Common myeloid progenitor, CD34-positive (primary cell): ENCODE measurements around the gene ETNK2.

Experiments used
- CTCF ChIA-PET: fragments of 350-600 bp; sonication (Branson Sonifier 250); formaldehyde crosslinking; loops from one replicate; lab custom pipeline; 2021; ENCODE audit warnings: antibody characterized with exemption; lab: Charles Lee
- POLR2A ChIA-PET: fragments of 350-600 bp; sonication (Branson Sonifier 250); formaldehyde crosslinking; loops from one replicate; lab custom pipeline; 2021; ENCODE audit warnings: antibody characterized with exemption; lab: Charles Lee
- DNase-seq, 3 donors: peaks; one replicate each; pipeline versions ENCODE4 v3.0.0 to v3.0.0-alpha.2; 2013
- H3K27ac ChIP-seq, 2 experiments: 1 replicate in 1 of 2; 2 replicates in 1 of 2; pipeline ENCODE4 v1.7.0; 2013; ENCODE audit warnings: inconsistent platforms in 2 of 2, low read length in 2 of 2, mild to moderate bottlenecking in 2 of 2, low read depth in 1 of 2, moderate library complexity in 1 of 2; ENCODE audit not compliant: severe bottlenecking in 2 of 2, insufficient read depth in 1 of 2, poor library complexity in 1 of 2
- H3K27me3 ChIP-seq, 5 experiments: replicated peaks in 2 of 5; 1 replicate in 3 of 5; 2 replicates in 2 of 5; pipeline versions ENCODE4 v1.6.1 to v1.7.0; 2013; ENCODE audit warnings: low read length in 4 of 5, mild to moderate bottlenecking in 2 of 5, moderate library complexity in 2 of 5, inconsistent platforms in 1 of 5; ENCODE audit not compliant: insufficient read depth in 5 of 5, control insufficient read depth in 4 of 5
- H3K36me3 ChIP-seq, 4 experiments: 1 replicate in 2 of 4; 2 replicates in 2 of 4; pipeline versions ENCODE4 v1.6.1 to v1.7.0; 2013; ENCODE audit warnings: low read length in 3 of 4, control low read depth in 1 of 4, mild to moderate bottlenecking in 1 of 4; ENCODE audit not compliant: control insufficient read depth in 4 of 4, insufficient read depth in 4 of 4
- H3K4me1 ChIP-seq, 4 experiments: 1 replicate in 3 of 4; 2 replicates in 1 of 4; pipeline versions ENCODE4 v1.6.1 to v1.7.1; 2013; ENCODE audit warnings: low read length in 3 of 4, mild to moderate bottlenecking in 3 of 4, control low read depth in 1 of 4, inconsistent platforms in 1 of 4, moderate library complexity in 1 of 4; ENCODE audit not compliant: control insufficient read depth in 4 of 4, insufficient read depth in 4 of 4; ENCODE audit errors: control extremely low read depth in 1 of 4
- H3K4me3 ChIP-seq, 7 experiments: 1 replicate in 4 of 7; 2 replicates in 3 of 7; pipeline versions ENCODE4 v1.5.1 to v1.7.0; 2013; ENCODE audit warnings: mild to moderate bottlenecking in 7 of 7, low read length in 6 of 7, moderate library complexity in 6 of 7, inconsistent platforms in 2 of 7, low read depth in 2 of 7, control low read depth in 1 of 7; ENCODE audit not compliant: insufficient read depth in 4 of 7, control insufficient read depth in 1 of 7; ENCODE audit errors: extremely low read depth in 1 of 7
- H3K9me3 ChIP-seq, 5 experiments: 1 replicate in 4 of 5; 2 replicates in 1 of 5; pipeline versions ENCODE4 v1.6.1 to v1.7.1; 2013; ENCODE audit warnings: low read length in 4 of 5, mild to moderate bottlenecking in 2 of 5, inconsistent platforms in 1 of 5, low read depth in 1 of 5, moderate library complexity in 1 of 5; ENCODE audit not compliant: control insufficient read depth in 4 of 5, insufficient read depth in 2 of 5; ENCODE audit errors: control extremely low read depth in 1 of 5
- WGBS: methylation state at CpG from one replicate; pipeline ENCODE4 v1.1.5; 2013; ENCODE audit not compliant: insufficient coverage; 5-methylcytosine and 5-hydroxymethylcytosine counted together

Gene ETNK2

GRCh38 chr1:204112876-204113730 is 38.7 kb downstream of the ETNK2 start:
- no peak overlapping the region for H3K4me3 ChIP-seq
- POLR2A ChIA-PET: interaction anchor here (0.8 kb wide), 1 partner anchor 51 kb away, joined by 3 read pairs; no protein-coding TSS in a partner anchor
- H3K36me3 ChIP-seq: no peaks in the 10 kb centered on the region
- peaks cover 0 to 19% (median 16%) of the 10 kb centered on the region in 4 experiments for H3K4me1 ChIP-seq
- CTCF ChIA-PET: interaction anchor here (1.0 to 1.8 kb wide), 3 partner anchors 11 to 242 kb away, joined by 3 to 5 read pairs (median 5); no protein-coding TSS in a partner anchor
- no peak for DNase-seq
- WGBS: 87% methylated on average over 9 of the region's 11 CpGs
- no peaks in the 10 kb centered on the region for H3K9me3 ChIP-seq
- H3K27ac ChIP-seq: no peak overlapping the region
- H3K27me3 ChIP-seq: peaks cover 0 to 3% (median 0%) of the 10 kb centered on the region in 5 experiments

DNA sequence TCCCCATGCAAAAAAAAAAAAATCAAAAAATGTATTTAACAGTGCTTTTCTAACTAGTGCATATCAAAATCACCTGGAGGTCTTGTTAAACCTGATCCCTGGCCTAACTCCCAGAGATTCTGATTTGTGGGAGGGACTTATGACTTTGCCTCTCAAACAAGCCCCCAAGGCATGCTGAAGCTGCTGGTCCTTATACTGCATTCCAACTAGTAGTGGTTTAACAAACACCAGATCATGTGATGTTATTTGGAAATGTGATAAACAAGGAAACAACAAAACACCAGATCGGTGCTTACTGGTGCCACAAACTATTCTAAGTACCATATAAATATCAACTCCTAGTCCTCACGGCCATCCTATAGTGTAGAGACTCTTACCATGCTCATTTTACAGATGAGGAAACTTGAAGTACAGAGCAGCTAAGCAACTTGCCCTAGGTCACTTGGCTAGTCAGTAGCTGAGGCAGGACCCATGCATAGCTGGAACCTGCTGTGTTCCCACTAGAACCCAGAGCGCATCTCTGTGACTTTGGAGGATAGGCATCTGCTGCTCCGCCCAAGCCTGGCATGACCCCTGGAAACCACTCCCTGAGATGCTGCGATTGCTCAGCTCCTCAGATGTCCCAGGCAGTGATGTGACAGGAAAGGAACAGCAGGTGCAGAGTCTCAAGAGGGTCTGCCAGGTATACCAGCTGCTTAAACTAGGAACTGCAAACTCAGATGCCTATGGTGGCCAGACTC is 40.8 kb downstream of the ETNK2 start:
- peaks cover 0 to 3% (median 0%) of the 10 kb centered on the region in 5 experiments for H3K27me3 ChIP-seq
- H3K27ac ChIP-seq: no peak overlapping the region
- 92% methylated on average over 4 of the region's 5 CpGs for WGBS
- ChIA-PET POLR2A (no interaction called here), CTCF (interaction anchor here (1.0 to 2.0 kb wide), 3 partner anchors 9 to 19 kb away, joined by 3 to 5 read pairs (median 4); no protein-coding TSS in a partner anchor)
- H3K4me3 ChIP-seq: no peak overlapping the region
- no peaks in the 10 kb centered on the region for H3K9me3 ChIP-seq
- DNase-seq: no peak
- H3K36me3 ChIP-seq: no peaks in the 10 kb centered on the region
- H3K4me1 ChIP-seq: peaks cover 0 to 23% (median 19%) of the 10 kb centered on the region in 4 experiments

- no peak for DNase-seq
- Histone ChIP-seq H3K27me3 (peaks cover 0 to 3% (median 0%) of the 10 kb centered on the region in 5 experiments), H3K4me3 (peak overlapping the region in 1 of 7 experiments; percentile 23), H3K36me3 (no peaks in the 10 kb centered on the region), H3K27ac (no peak overlapping the region), H3K9me3 (no peaks in the 10 kb centered on the region), H3K4me1 (peaks cover 0 to 38% (median 36%) of the 10 kb centered on the region in 4 experiments)
- ChIA-PET CTCF (interaction anchor here (1.2 to 1.8 kb wide), 4 partner anchors 8 to 237 kb away, joined by 3 to 7 read pairs (median 6); no protein-coding TSS in a partner anchor), POLR2A (no interaction called here)
- 77% methylated on average over 11 of the region's 21 CpGs for WGBS
Measured at GRCh38 chr1:204108312-204109141, 43.3 kb downstream of the ETNK2 start.

- 100% methylated on average over 1 of the region's 2 CpGs for WGBS
Measured at GRCh38 chr1:204107892-204108291, 44.0 kb downstream of the ETNK2 start.

DNA sequence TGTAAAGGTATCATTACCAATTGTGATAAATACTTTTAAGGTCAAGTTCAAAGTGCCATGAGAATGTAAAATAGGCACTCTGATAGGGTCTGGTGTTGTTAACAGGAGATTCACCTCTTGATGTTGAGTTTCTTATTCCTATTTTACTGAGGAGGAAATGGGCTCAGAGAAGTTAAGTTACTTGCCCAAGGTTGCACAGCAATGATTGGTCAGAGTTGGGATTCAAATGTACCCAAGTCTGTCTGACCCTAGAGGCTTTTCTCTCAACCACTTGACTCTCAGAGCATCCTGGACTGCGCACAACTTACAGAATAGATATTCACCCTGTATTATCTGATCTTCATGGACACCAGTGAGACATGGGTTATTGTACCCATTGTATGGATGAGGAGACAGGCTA is 45.0 kb downstream of the ETNK2 start:
- H3K36me3 ChIP-seq: no peaks in the 10 kb centered on the region
- no CpG with 5 or more reads among the region's 1 CpG for WGBS
- H3K9me3 ChIP-seq: no peaks in the 10 kb centered on the region
- no peak for DNase-seq
- H3K27ac ChIP-seq: no peak overlapping the region
- POLR2A ChIA-PET: no interaction called here
- H3K4me1 ChIP-seq: peaks cover 4 to 55% (median 53%) of the 10 kb centered on the region in 4 experiments
- H3K27me3 ChIP-seq: peaks cover 0 to 3% (median 0%) of the 10 kb centered on the region in 5 experiments
- CTCF ChIA-PET: interaction anchor here (0.6 to 1.1 kb wide), 2 partner anchors 20 to 236 kb away, joined by 3 read pairs; no protein-coding TSS in a partner anchor
- H3K4me3 ChIP-seq: no peak overlapping the region

More at GRCh38 chr1:204107892-204108291, 44.0 kb downstream of the ETNK2 start:
- H3K9me3 ChIP-seq: no peaks in the 10 kb centered on the region
- ChIA-PET POLR2A (no interaction called here), CTCF (interaction anchor here (1.2 to 1.8 kb wide), 4 partner anchors 9 to 237 kb away, joined by 3 to 7 read pairs (median 6); no protein-coding TSS in a partner anchor)
- H3K36me3 ChIP-seq: no peaks in the 10 kb centered on the region
- no peak overlapping the region for H3K27ac ChIP-seq
- no peak for DNase-seq
- peaks cover 0 to 3% (median 0%) of the 10 kb centered on the region in 5 experiments for H3K27me3 ChIP-seq
- no peak overlapping the region for H3K4me3 ChIP-seq
- H3K4me1 ChIP-seq: peaks cover 4 to 45% (median 42%) of the 10 kb centered on the region in 4 experiments

DNA sequence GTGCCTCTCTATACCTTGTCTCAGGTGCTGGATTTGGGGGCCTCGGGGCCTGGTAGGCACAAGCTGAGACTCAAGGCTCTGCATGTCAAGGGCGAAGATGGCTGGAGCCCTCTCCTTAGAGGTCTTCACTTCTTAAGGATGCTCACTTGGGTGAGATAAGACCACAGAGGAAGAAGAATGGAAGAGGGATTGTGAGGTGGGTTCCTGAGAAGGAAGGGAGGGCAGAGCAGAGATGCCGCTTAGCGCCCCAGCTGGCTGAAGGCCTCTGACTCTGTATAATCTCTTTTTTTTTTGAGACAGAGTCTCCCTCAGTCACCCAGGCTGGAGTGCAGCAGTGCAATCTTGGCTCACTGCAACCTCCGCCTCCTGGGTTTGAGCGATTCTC is 46.7 kb downstream of the ETNK2 start:
- CTCF ChIA-PET: interaction anchor here (0.9 kb wide), 1 partner anchor 31 kb away, joined by 3 read pairs; no protein-coding TSS in a partner anchor

More for the DNA sequence above, 46.7 kb downstream of the ETNK2 start:
- H3K4me3 ChIP-seq: peak overlapping the region in 2 of 7 experiments; percentile 16 to 28
- no peaks in the 10 kb centered on the region for H3K27me3 ChIP-seq
- DNase-seq: peak; percentile 38 to 62 (median 53)
- H3K4me1 ChIP-seq: peaks cover 8 to 64% (median 60%) of the 10 kb centered on the region in 4 experiments
- no peaks in the 10 kb centered on the region for H3K36me3 ChIP-seq
- H3K27ac ChIP-seq: no peak overlapping the region
- no peaks in the 10 kb centered on the region for H3K9me3 ChIP-seq
- POLR2A ChIA-PET: no interaction called here
- WGBS: 5% methylated on average over 4 of the region's 6 CpGs
